ENCODE data around the gene EIF2AK3.

Gene EIF2AK3

GRCh38 chr2:88627055-88627855 is at the start of gene EIF2AK3:
EIF2AK3 (minus strand) TSS chr2:88627464; CDS start chr2:88627274, 190 bp downstream.
- peak; percentile 100 for DNase-seq (ENCODE audit: low read depth)
- peak within 1 kb of the TSS; percentile 96 for H3K4me3 ChIP-seq (ENCODE audit: low read length)
- TF ChIP-seq, protein P1, sequence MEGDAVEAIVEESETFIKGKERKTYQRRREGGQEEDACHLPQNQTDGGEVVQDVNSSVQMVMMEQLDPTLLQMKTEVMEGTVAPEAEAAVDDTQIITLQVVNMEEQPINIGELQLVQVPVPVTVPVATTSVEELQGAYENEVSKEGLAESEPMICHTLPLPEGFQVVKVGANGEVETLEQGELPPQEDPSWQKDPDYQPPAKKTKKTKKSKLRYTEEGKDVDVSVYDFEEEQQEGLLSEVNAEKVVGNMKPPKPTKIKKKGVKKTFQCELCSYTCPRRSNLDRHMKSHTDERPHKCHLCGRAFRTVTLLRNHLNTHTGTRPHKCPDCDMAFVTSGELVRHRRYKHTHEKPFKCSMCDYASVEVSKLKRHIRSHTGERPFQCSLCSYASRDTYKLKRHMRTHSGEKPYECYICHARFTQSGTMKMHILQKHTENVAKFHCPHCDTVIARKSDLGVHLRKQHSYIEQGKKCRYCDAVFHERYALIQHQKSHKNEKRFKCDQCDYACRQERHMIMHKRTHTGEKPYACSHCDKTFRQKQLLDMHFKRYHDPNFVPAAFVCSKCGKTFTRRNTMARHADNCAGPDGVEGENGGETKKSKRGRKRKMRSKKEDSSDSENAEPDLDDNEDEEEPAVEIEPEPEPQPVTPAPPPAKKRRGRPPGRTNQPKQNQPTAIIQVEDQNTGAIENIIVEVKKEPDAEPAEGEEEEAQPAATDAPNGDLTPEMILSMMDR (conservative IDR thresholded peaks at IDR 0.05; ENCODE audit: low read length), result 0 out of 2 replicates have a peak, but pooled peaks have one; percentile 8

DNA sequence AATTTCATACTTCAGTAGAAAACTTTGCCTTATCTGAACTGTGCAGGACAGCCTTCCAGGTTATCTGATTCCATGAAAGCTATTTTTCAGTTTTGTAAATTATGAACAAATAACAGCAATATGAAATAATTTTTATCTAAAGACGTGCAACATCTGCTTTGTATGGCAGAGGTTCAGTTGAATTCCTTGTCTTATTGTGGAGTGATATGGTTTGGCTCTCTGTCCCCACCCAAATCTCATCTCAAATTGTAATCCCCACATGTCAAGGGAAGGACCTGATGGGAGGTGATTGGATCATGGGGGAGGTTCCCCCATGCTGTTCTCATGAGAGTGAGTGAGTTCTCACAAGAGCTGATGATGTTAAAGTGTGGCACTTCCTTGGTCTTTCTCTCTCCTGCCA is 46.1 kb upstream of the EIF2AK3 start:
- TF ChIP-seq, protein P1 (conservative IDR thresholded peaks at IDR 0.05; ENCODE audit: low read length), result no peak
- no peak overlapping the region for H3K4me3 ChIP-seq (ENCODE audit: low read length)
- no peak for DNase-seq (ENCODE audit: low read depth)

DNA sequence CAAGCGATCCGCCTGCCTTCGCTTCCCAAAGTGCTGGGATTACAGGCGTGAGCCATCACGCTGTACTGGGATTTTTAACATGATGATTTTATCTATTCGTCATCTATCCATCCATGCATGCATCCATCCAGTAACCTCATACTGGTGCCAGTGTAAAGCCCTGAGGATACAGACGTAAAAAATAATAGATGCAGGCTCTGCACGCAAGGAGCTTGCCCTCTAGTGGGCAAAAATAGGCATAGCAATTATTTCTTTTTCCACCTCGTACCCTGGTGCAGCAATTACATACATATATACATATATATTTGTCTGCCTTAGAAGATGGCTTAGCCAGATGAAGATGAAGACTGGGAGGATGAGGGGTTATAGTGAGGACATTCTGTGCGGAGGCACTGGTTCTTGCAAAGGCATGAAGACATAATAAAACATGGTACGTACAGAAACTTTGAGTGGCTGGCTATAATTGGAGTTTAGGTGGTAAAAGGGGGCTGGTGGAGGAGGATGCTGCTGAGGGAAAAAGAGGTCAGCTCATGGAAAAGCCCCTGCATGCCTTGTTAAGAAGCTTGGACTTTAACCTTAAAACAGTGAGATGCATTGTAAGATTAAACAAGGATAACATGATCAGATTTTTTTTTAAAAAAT is 44.6 kb upstream of the EIF2AK3 start:
- no peak overlapping the region for H3K4me3 ChIP-seq (ENCODE audit: low read length)
- DNase-seq (ENCODE audit: low read depth), result peak; percentile 64
- TF ChIP-seq, protein P1 (conservative IDR thresholded peaks at IDR 0.05; ENCODE audit: low read length), result peak; percentile 95

GRCh38 chr2:88669482-88670214 is 42.4 kb upstream of the EIF2AK3 start:
- TF ChIP-seq, protein P1 (conservative IDR thresholded peaks at IDR 0.05; ENCODE audit: low read length), result peak; percentile 77
- peak; percentile 41 for DNase-seq (ENCODE audit: low read depth)
- H3K4me3 ChIP-seq (ENCODE audit: low read length), result no peak overlapping the region

DNA sequence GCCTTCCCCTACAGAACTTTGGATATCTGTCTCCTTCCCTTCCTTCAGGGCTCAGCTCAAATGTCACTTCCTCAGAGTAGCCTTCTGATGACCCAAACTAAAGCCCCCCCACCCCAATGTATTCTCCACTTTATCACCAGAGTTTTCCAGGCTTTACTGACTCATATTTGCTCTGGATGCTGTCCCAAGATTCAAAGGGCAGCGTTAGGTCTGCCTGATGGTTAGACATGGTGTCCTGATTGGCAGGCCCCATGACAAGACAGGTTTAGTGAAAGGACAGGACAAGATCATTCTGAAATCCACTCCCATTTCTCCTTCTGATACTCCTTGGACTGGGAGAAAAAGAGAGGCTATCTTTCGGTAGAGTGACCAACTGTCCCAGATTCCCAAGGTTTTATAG is 41.6 kb upstream of the EIF2AK3 start:
- DNase-seq (ENCODE audit: low read depth), result no peak
- TF ChIP-seq, protein P1 (conservative IDR thresholded peaks at IDR 0.05; ENCODE audit: low read length), result no peak
- H3K4me3 ChIP-seq (ENCODE audit: low read length), result no peak overlapping the region

DNA sequence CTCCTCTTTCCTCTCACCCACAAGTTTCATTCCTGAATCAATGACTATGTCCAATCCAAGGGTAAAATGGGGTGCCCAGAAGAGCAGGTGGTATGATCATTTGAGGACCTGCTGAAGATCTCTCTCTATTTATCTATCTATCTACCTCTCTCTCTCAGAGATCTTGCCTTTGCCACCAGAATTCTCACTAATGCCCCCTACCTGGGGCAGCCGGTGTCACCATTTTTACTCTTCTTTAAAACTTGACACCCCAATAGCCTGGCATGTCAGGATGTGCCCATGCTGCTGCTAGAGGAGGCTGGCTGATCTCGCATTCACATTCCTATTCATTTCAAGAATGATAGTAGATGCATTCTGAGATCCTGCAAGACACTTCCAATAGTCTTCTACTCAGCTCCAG is 40.0 kb upstream of the EIF2AK3 start:
- no peak for DNase-seq (ENCODE audit: low read depth)
- no peak overlapping the region for H3K4me3 ChIP-seq (ENCODE audit: low read length)
- TF ChIP-seq, protein P1 (conservative IDR thresholded peaks at IDR 0.05; ENCODE audit: low read length), result no peak
